Omental fat pad (tissue), 4 donors: ENCODE results near the gene ADK. TPM values are rescaled to one million over a fixed set of nuclear protein-coding genes. Genes with fewer than 3 reads are reported as not detected.
"Not testable (repeated sequence)": the region's sequence is repeated elsewhere in the genome, so short reads cannot be mapped to it uniquely, and the experiment has no call there.

Experiments used
- ATAC-seq: fragments of 150-250 bp; one replicate; pipeline ENCODE4 v1.9.1; 2016; ENCODE audit warnings: mild to moderate bottlenecking, moderate library complexity; ENCODE audit not compliant: low FRiP score
- DNase-seq: peaks from one replicate; pipeline ENCODE4 v3.0.0-alpha.2; 2019; ENCODE audit warnings: low spot score
- total RNA-seq, 4 donors: library from RNA; depleted of rRNA; stranded (reverse); fragments of >200 nt; gene quantifications; one replicate each; pipeline ENCODE4 v1.1.0, GENCODE V29; 2016
- TF ChIP-seq, protein P1 (sequence below), 3 donors: fragments of 450-650 bp; IDR thresholded peaks; one replicate each; pipeline ENCODE4 v1.5.1; 2016 to 2017; ENCODE audit warnings: antibody characterized with exemption in 3 of 3, mild to moderate bottlenecking in 3 of 3, moderate library complexity in 2 of 3

ADK gene
- total RNA-seq, 4 donors from 2014 or later, result 19.4 to 23.3 (median 22.0) TPM

- DNase-seq (no peak), ATAC-seq (no peak)
Observed at GRCh38 chr10:74436523-74437170, 285.6 kb downstream of the ADK start.

DNA sequence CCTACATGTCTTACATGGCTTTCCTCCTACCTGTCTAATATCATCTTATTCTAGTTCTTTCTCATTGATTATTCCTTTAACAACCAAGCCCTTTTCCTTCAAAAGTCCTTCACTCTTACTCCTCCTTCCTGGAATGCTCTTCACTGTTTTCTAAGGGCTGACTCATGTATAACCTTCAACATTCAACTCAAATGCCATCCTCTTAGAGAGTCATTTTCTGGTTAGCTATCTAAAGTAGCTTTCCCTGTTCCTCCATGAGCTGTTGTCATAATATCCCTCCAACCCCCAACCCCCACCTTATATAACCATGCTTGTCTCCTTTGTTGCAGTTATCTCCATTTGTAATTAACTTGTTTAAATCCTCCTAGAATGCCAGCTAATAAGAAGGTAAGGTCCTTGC, 286.8 kb downstream of the ADK start:
- TF ChIP-seq, protein P1, sequence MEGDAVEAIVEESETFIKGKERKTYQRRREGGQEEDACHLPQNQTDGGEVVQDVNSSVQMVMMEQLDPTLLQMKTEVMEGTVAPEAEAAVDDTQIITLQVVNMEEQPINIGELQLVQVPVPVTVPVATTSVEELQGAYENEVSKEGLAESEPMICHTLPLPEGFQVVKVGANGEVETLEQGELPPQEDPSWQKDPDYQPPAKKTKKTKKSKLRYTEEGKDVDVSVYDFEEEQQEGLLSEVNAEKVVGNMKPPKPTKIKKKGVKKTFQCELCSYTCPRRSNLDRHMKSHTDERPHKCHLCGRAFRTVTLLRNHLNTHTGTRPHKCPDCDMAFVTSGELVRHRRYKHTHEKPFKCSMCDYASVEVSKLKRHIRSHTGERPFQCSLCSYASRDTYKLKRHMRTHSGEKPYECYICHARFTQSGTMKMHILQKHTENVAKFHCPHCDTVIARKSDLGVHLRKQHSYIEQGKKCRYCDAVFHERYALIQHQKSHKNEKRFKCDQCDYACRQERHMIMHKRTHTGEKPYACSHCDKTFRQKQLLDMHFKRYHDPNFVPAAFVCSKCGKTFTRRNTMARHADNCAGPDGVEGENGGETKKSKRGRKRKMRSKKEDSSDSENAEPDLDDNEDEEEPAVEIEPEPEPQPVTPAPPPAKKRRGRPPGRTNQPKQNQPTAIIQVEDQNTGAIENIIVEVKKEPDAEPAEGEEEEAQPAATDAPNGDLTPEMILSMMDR (IDR thresholded peaks at IDR 0.05), result no peak
- ATAC-seq (no peak), DNase-seq (no peak)

More at GRCh38 chr10:74436523-74437170, 285.6 kb downstream of the ADK start:
- TF ChIP-seq, protein P1 (IDR thresholded peaks at IDR 0.05), result no peak

DNA sequence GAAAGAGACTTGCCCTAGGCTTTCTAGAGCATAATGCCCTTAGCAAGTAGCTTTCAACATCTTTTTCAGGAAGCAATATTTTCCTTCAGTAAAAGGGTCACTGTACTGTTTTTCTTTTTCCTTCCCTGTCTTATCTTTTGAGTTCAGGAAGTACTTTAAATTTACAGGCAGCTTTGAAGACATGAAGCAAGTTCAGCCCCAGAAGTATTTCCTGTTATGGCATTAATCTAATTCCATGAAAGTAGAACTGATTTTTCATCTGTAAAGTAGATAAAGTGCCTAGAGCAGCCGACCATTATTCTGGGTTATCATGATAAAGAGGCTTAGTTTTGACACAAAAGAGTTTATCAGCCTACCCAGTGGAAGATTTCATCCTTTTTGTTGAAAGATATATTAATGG, 288.2 kb downstream of the ADK start:
- TF ChIP-seq, protein P1 (IDR thresholded peaks at IDR 0.05), result no peak
- ATAC-seq, result no peak

DNA sequence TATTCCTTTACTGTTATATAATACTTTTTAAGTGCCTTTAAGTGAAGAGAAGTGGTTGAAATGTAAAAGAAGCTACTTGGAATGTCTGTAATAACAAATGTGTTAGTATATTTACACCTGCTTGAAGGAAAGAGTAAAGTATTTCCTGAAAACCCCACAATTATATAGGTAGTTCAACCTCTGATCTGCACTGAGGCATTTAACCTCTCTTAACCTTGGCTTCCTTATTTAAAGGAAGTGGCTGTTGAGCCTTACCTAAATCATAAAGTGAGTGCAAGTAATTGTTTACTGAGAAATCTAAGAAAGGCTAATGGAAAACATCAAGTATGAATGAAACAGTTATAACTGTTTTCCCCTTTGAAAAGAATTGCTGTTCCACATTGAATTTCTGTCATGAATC, 294.5 kb downstream of the ADK start:
- no peak for ATAC-seq
- TF ChIP-seq, protein P1 (IDR thresholded peaks at IDR 0.05), result no peak
- DNase-seq, result no peak

More for the DNA sequence above, 288.2 kb downstream of the ADK start:
- no peak for DNase-seq

DNA sequence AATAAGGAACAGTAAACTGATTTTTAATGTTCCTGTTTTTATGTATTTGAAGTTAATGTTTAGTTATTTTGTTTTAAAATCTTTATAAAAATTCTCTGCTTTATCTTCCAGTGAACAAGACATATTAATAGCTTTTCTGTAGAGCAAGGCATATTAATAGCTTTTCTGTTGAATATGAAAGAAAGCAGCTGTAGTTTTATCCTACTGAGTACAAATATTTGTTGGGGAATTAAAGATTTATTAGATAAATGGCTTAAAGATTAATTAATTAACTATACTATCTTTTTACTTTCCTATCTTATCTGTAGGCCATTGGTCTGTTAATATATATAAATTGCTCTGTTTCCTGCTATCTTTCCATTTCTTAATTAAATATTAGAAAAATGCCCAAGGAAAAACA, 299.6 kb downstream of the ADK start:
- no peak for DNase-seq
- ATAC-seq, result no peak

DNA sequence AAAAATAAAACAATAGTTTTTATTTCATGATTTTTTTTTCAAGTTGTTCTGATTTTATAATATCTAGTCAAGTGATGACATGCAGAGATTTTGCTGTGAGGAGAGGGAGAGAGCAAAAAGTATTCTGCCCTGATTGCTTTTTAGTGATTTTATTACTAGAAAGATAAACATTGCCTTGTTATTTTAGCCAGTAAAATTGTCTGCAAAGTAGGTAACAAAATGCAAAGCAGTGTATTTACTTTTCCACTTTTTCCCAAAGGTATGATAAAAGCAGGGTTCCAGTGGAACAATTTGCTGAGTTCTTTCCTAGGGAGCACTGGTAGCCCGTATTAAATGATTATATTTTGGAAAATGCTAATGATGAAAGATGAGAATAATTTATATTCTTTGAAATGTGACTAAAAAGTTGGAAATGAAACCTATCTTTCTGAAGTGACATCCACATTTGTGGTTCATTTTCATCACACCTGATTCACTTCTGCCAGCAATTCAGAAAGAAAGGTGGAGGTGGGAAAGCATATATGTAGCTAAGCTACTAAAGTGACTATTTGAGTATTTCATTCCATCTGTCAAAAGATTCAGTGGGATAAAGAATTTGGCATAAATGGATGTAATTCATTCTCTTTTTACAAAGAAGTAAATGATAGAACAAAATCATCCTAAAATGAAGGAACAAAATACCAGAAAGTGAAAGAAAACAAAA, 300.3 kb downstream of the ADK start:
- DNase-seq (no peak), ATAC-seq (no peak)
- TF ChIP-seq, protein P1 (IDR thresholded peaks at IDR 0.05), result no peak

More for the DNA sequence above, 299.6 kb downstream of the ADK start:
- TF ChIP-seq, protein P1 (IDR thresholded peaks at IDR 0.05), result no peak

GRCh38 chr10:74453169-74453568, 302.1 kb downstream of the ADK start:
- TF ChIP-seq, protein P1 (IDR thresholded peaks at IDR 0.05), result no peak
- ATAC-seq, result no peak

DNA sequence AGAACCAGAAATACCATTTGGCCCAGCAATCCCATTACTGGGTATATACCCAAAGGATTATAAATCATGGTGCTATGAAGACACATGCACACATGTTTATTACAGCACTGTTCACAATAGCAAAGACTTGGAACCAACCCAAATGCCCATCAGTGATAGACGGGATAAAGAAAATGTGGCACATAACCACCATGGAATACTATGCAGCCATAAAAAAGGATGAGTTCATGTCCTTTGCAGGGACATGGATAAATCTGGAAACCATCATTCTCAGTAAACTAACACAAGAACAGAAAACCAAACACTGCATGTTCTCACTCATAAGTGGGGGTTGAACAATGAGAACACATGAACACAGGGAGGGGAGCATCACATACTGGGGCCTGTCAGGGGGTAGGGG, 306.5 kb downstream of the ADK start:
- ATAC-seq, DNase-seq: not testable (repeated sequence)

More at GRCh38 chr10:74453169-74453568, 302.1 kb downstream of the ADK start:
- DNase-seq, result no peak
